Keratinocyte (primary cell): Measurements from ENCODE around the gene PLEKHH2. TPM values are rescaled to one million over a fixed set of nuclear protein-coding genes. Genes with fewer than 3 reads are reported as not detected.

ENCODE experiments used
- DNase-seq: peaks from one replicate; pipeline ENCODE4 v3.0.0-alpha.2; 2011; ENCODE audit warnings: low read depth, missing footprints, low spot score
- FAIRE-seq: peaks from 2 replicates; lab custom pipeline; 2011; peaks lifted over from hg19 to GRCh38; lab: Jason Lieb, UNC
- H2AFZ ChIP-seq: 2 replicates; pipeline ENCODE4 v1.6.0; 2012; ENCODE audit warnings: low read length, control low read depth, inconsistent platforms; ENCODE audit not compliant: control insufficient read depth
- H3K27ac ChIP-seq: 2 replicates; pipeline ENCODE4 v1.5.1; 2011; ENCODE audit warnings: low read length; ENCODE audit not compliant: control insufficient read depth, insufficient read depth
- H3K27me3 ChIP-seq: 3 replicates; pipeline ENCODE4 v1.6.0; 2011; ENCODE audit warnings: low read length; ENCODE audit not compliant: control insufficient read depth, insufficient read depth; ENCODE audit errors: extremely low read depth
- H3K36me3 ChIP-seq, 2 experiments: 2 replicates in 1 of 2; 3 replicates in 1 of 2; pipeline ENCODE4 v1.5.1; 2011; ENCODE audit warnings: low read length in 2 of 2, mild to moderate bottlenecking in 1 of 2; ENCODE audit not compliant: control insufficient read depth in 2 of 2, insufficient read depth in 2 of 2; ENCODE audit errors: extremely low read depth in 1 of 2
- H3K4me1 ChIP-seq: 3 replicates; pipeline ENCODE4 v1.5.1; 2011; ENCODE audit warnings: low read length; ENCODE audit not compliant: control insufficient read depth, insufficient read depth; ENCODE audit errors: extremely low read depth
- H3K4me2 ChIP-seq: 3 replicates; pipeline ENCODE4 v1.6.0; 2011; ENCODE audit warnings: low read depth, low read length; ENCODE audit not compliant: control insufficient read depth, insufficient read depth; ENCODE audit errors: extremely low read depth
- H3K4me3 ChIP-seq, 3 experiments: fragments of 200-600 bp in 1 of 3; sonication (generic) in 1 of 3; 2 replicates in 2 of 3; 3 replicates in 1 of 3; pipeline ENCODE4 v1.5.1; 2011 to 2016; ENCODE audit warnings: low read length in 3 of 3, mild to moderate bottlenecking in 3 of 3, control low read depth in 2 of 3, inconsistent platforms in 1 of 3, low read depth in 1 of 3, mixed read lengths in 1 of 3, mixed run types in 1 of 3, moderate library complexity in 1 of 3; ENCODE audit not compliant: control insufficient read depth in 2 of 3, insufficient read depth in 2 of 3; ENCODE audit errors: extremely low read depth in 1 of 3
- H3K79me2 ChIP-seq: 2 replicates; pipeline ENCODE4 v1.6.0; 2012; ENCODE audit warnings: low read length; ENCODE audit not compliant: control insufficient read depth, insufficient read depth
- H3K9ac ChIP-seq: 3 replicates; pipeline ENCODE4 v1.6.0; 2011; ENCODE audit warnings: low read length; ENCODE audit not compliant: control insufficient read depth, insufficient read depth; ENCODE audit errors: extremely low read depth
- H3K9me1 ChIP-seq: 3 replicates; pipeline ENCODE4 v1.6.0; 2011; ENCODE audit warnings: low read length; ENCODE audit not compliant: control insufficient read depth, insufficient read depth; ENCODE audit errors: extremely low read depth
- H3K9me3 ChIP-seq: 2 replicates; pipeline ENCODE4 v1.5.1; 2012; ENCODE audit warnings: low read depth, low read length; ENCODE audit not compliant: control insufficient read depth
- H4K20me1 ChIP-seq: 3 replicates; pipeline ENCODE4 v1.6.0; 2011; ENCODE audit warnings: low read length; ENCODE audit not compliant: control insufficient read depth, insufficient read depth; ENCODE audit errors: extremely low read depth
- EZH2 ChIP-seq: IDR thresholded peaks from one replicate; pipeline ENCODE4 v1.6.1; 2012; ENCODE audit warnings: inconsistent platforms, mild to moderate bottlenecking, low read length, moderate library complexity
- dilution Hi-C: fragments of 300-500 bp; cut with MboI; formaldehyde crosslinking; loops from one replicate; pipeline ENCODE4 v1.7.0; 2020; ENCODE audit warnings: low sequenced_read_pairs; ENCODE audit not compliant: extremely low pct_ligation_motif_present
- polyA plus RNA-seq, 5 experiments: library from polyadenylated mRNA; depleted of rRNA in 3 of 5; stranded (reverse) in 3 of 5; stranded (forward) in 1 of 5; unstranded in 1 of 5; fragments of >200 nt; gene quantifications; 1 replicate in 1 of 5; 2 replicates in 3 of 5; 3 replicates in 1 of 5; pipeline versions ENCODE4 v1.2.1 to v1.2.3, GENCODE V29; 2011 to 2012; ENCODE audit warnings: missing spikeins in 2 of 5, low read depth in 1 of 5, low replicate concordance in 1 of 5
- TF ChIP-seq, protein P1 (sequence below), 3 experiments: IDR thresholded peaks in 1 of 3; conservative IDR thresholded peaks in 1 of 3; optimal IDR thresholded peaks in 1 of 3; 2 replicates in 2 of 3; 3 replicates in 1 of 3; pipeline versions ENCODE3 to v1.5.1; 2011; ENCODE audit warnings: low read length in 3 of 3, mild to moderate bottlenecking in 3 of 3, moderate library complexity in 2 of 3, control low read depth in 1 of 3, inconsistent platforms in 1 of 3; ENCODE audit not compliant: insufficient read depth in 2 of 3; ENCODE audit errors: extremely low read depth in 1 of 3

Gene PLEKHH2
- polyA plus RNA-seq, 1 donor (not counting 4 experiments of a cell fraction or from before 2014, with no cell fraction given), result 1.3 TPM

DNA sequence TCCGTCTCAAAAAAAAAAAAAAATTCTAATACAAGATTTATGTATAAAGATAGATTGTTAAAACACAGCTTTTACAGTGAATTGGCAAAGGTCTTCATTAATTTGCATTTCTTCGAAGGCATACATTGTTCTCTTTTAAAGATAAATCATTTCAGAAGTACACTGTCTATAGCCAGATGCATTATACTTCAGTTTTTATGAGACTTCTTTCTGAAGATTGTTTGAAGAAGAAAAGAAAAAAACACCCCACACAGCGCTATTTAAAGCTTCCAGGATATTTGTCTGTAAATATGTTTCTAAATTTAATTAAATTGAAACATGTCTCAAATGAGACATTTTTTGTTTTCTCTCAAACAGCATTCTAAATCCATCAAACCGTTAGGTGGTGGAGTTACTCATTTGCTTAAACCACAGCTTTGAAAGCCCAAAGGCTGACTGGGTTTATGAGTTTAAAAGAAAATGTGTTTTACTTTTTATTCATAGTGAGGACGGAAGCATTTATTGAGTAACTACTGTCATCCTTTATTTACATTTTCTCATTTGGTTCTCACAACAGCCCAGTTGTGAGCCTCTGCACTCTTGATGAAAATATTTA lies 81.6 kb downstream of the PLEKHH2 start:
- no peaks in the 10 kb centered on the region for H4K20me1 ChIP-seq
- H2AFZ ChIP-seq, result no peak overlapping the region
- H3K27me3 ChIP-seq, result no peaks in the 10 kb centered on the region
- H3K4me2 ChIP-seq, result no peak overlapping the region
- no peak for TF ChIP-seq EZH2
- TF ChIP-seq, protein P1, sequence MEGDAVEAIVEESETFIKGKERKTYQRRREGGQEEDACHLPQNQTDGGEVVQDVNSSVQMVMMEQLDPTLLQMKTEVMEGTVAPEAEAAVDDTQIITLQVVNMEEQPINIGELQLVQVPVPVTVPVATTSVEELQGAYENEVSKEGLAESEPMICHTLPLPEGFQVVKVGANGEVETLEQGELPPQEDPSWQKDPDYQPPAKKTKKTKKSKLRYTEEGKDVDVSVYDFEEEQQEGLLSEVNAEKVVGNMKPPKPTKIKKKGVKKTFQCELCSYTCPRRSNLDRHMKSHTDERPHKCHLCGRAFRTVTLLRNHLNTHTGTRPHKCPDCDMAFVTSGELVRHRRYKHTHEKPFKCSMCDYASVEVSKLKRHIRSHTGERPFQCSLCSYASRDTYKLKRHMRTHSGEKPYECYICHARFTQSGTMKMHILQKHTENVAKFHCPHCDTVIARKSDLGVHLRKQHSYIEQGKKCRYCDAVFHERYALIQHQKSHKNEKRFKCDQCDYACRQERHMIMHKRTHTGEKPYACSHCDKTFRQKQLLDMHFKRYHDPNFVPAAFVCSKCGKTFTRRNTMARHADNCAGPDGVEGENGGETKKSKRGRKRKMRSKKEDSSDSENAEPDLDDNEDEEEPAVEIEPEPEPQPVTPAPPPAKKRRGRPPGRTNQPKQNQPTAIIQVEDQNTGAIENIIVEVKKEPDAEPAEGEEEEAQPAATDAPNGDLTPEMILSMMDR (optimal IDR thresholded peaks at IDR 0.05 in 1 of 3, IDR thresholded peaks at IDR 0.05 in 1 of 3, conservative IDR thresholded peaks at IDR 0.05 in 1 of 3; ENCODE audit: extremely low read depth in 1 of 3, insufficient read depth in 2 of 3, low read length in 3 of 3), result no peak
- no peaks in the 10 kb centered on the region for H3K9me3 ChIP-seq
- FAIRE-seq (no peak), DNase-seq (no peak)
- peaks cover 5% of the 10 kb centered on the region for H3K4me1 ChIP-seq
- H3K9me1 ChIP-seq, result no peaks in the 10 kb centered on the region
- H3K27ac ChIP-seq, result no peak overlapping the region
- no peaks in the 10 kb centered on the region for H3K36me3 ChIP-seq
- no peak overlapping the region for H3K9ac ChIP-seq
- no peaks in the 10 kb centered on the region for H3K79me2 ChIP-seq
- dilution Hi-C loops, result no loop called here
- no peak overlapping the region for H3K4me3 ChIP-seq

DNA sequence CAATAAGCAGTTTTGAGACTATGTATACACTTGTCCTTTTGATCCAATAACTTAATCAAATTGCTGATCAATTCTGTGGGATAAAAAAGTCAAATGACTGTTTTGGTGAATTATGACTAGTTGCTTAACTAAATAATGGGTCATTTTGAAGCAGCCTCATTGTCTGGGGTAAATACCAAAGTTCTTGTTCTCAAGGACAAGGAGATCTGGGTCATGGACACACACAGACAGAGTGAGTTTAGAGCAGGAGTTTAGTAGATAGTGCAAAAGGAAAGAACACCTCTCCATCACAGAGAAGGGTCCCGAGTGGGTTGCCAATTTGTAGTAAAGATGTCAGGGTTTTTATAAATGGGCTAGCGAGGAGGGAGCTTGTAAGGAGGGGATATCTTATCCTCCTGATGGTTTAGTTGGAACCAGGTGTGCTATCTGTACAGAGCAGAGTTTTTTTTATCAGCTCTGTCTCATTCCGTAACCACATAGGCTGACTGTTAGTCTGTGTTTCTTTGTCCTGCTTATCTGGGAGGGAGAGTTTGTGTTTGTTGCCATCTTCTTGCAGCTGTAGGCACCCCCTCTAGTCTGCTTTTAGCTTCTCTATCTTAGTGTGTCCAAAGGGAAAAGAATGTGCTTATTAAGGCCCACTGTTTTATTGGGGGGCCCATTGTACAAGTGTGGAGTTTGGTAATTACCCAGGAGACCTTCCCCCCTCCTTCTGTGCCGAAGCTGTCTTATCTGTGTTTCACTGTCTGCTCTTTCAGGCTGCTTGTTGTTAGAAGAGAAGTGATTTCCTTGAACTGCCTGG lies 87.9 kb downstream of the PLEKHH2 start:
- dilution Hi-C loops, result no loop called here
- DNase-seq (no peak), FAIRE-seq (no peak)
- no peak for TF ChIP-seq EZH2
- TF ChIP-seq, protein P1 (optimal IDR thresholded peaks at IDR 0.05 in 1 of 3, IDR thresholded peaks at IDR 0.05 in 1 of 3, conservative IDR thresholded peaks at IDR 0.05 in 1 of 3; ENCODE audit: extremely low read depth in 1 of 3, insufficient read depth in 2 of 3, low read length in 3 of 3), result no peak
- Histone ChIP-seq H3K4me1 (no peaks in the 10 kb centered on the region), H2AFZ (no peak overlapping the region), H3K27me3 (no peaks in the 10 kb centered on the region), H3K4me3 (no peak overlapping the region), H3K9ac (no peak overlapping the region), H3K27ac (no peak overlapping the region), H3K36me3 (no peaks in the 10 kb centered on the region), H3K9me3 (no peaks in the 10 kb centered on the region), H3K4me2 (no peak overlapping the region), H4K20me1 (no peaks in the 10 kb centered on the region), H3K79me2 (no peaks in the 10 kb centered on the region), H3K9me1 (no peaks in the 10 kb centered on the region)
